ENCODE data around the gene FAM222A. TPM values are rescaled to one million over a fixed set of nuclear protein-coding genes. Genes with fewer than 3 reads are reported as not detected.

Gene FAM222A
- 2.4 TPM for total RNA-seq
- long read RNA-seq, transcript FAM222A-202 (3 exons, 3,294 nt): major isoform, 5 of 13 reads
- long read RNA-seq, partial matches to known transcripts: 1 of 13 reads
- long read RNA-seq, other reads (novel, unspliced or antisense): 7 of 13 reads

DNA sequence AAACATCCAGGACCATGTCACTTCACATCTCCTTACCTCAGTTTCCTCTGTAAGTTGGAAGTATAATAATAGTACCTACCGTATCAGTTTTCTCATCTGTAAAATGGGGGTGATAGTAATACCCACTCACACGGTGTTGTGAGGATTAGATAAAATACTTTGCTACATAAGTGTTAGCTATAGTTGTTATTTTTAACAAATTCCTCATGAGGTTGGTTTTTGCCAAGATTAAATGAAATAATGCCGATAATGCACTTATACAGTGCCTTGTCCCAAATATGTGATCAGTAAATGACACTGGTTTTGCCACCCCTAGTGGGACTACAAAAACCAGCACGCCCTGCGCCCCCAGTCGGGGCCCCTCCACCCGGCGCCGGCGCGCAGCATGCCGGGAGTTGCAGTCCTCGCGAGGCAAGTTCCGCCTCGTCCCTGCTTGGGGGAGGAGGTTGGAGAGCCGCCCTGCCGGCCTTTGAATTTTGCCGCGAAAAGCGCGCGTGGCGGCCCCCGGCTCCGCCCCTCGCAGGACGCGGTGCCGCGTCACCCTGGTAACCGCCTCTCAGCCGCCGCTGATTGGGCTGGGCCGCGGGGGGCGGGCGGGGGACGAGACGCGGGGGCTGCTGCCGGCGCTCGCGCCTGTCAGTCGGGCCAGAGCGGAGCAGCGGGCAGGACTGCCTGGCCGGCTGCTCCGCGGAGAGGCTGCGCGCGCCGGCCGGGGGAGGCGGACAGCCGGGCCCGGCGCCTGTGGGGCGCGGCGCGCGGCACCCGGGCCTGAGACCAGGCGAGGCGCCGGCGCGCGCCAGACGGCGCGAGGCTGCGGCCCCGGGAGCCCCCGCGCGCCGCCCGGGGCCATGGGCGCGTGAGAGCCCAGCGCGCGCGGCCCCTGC lies at the start of gene FAM222A:
Gene FAM222A (plus strand): TSS at position 639 of the 884 bp plus-strand sequence. CDS start 30,322 bp downstream, outside the sequence.
- TF ChIP-seq, protein P1, sequence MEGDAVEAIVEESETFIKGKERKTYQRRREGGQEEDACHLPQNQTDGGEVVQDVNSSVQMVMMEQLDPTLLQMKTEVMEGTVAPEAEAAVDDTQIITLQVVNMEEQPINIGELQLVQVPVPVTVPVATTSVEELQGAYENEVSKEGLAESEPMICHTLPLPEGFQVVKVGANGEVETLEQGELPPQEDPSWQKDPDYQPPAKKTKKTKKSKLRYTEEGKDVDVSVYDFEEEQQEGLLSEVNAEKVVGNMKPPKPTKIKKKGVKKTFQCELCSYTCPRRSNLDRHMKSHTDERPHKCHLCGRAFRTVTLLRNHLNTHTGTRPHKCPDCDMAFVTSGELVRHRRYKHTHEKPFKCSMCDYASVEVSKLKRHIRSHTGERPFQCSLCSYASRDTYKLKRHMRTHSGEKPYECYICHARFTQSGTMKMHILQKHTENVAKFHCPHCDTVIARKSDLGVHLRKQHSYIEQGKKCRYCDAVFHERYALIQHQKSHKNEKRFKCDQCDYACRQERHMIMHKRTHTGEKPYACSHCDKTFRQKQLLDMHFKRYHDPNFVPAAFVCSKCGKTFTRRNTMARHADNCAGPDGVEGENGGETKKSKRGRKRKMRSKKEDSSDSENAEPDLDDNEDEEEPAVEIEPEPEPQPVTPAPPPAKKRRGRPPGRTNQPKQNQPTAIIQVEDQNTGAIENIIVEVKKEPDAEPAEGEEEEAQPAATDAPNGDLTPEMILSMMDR (IDR thresholded peaks at IDR 0.05): peak; percentile 22
- Histone ChIP-seq H3K27ac (peak within 1 kb of the TSS; percentile 49), H3K36me3 (no peaks in the 10 kb centered on the region), H3K4me3 (peak within 1 kb of the TSS; percentile 77), H3K27me3 (ENCODE audit: low read depth) (peaks cover 43% of the 10 kb centered on the region), H3K9me3 (no peaks in the 10 kb centered on the region), H3K4me1 (peaks cover 30% of the 10 kb centered on the region)
- intact Hi-C loops (cut with DNase I): no loop called here
- ATAC-seq (peak; percentile 97 to 98), DNase-seq (peak; percentile 96)

DNA sequence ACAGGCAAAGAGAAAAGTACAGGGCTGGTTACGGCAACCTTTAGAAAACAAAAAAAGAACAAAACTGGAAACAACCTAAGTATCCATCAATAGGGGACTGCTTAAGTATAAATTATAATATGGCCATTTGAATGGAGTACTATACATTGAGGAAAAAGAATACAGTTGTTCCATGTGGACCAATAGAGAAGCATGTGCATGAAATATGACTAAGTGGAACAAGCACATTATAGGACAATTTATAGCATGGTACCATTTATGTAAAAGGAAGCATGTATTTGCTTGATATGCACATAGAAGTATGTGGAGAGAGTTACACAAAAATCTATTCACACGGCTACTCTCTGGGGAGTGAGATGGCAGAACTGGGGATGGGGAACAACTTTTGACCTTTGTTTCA lies 49.2 kb upstream of the FAM222A start:
- ATAC-seq: no peak
- Histone ChIP-seq H3K9me3 (no peaks in the 10 kb centered on the region), H3K27ac (no peak overlapping the region), H3K4me3 (no peak overlapping the region), H3K36me3 (no peaks in the 10 kb centered on the region), H3K4me1 (no peaks in the 10 kb centered on the region), H3K27me3 (ENCODE audit: low read depth) (peaks cover 16% of the 10 kb centered on the region)
- DNase-seq: no peak
- TF ChIP-seq, protein P1 (IDR thresholded peaks at IDR 0.05): no peak
- intact Hi-C loops (cut with DNase I): no loop called here

DNA sequence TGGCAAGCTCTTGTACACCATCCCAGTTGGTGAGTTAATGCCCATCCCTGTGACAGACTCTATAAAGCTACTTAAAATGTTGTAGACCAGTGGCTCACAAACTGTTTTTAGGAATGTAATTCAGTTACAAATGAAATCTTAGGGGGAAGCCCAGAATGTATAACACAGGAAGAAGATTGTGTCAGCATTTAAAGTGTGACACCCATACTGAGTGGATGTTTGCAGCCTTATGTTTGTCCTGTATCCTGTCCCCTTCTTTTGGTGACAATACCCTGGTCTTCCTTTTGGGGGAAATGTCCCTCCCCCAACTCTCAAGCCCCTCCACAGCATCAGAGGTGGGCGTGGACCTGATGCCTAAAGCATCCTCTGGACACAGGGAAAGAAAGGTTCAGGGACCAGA lies 47.6 kb upstream of the FAM222A start:
- TF ChIP-seq, protein P1 (IDR thresholded peaks at IDR 0.05): no peak
- intact Hi-C loops (cut with DNase I): no loop called here
- H3K4me3 ChIP-seq: no peak overlapping the region
- DNase-seq (no peak), ATAC-seq (no peak)
- H3K36me3 ChIP-seq: no peaks in the 10 kb centered on the region
- no peaks in the 10 kb centered on the region for H3K4me1 ChIP-seq
- H3K27me3 ChIP-seq (ENCODE audit: low read depth): peaks cover 16% of the 10 kb centered on the region
- H3K9me3 ChIP-seq: no peaks in the 10 kb centered on the region
- no peak overlapping the region for H3K27ac ChIP-seq

GRCh38 chr12:109670731-109671130 lies 42.9 kb upstream of the FAM222A start:
- H3K27me3 ChIP-seq (ENCODE audit: low read depth): peaks cover 16% of the 10 kb centered on the region
- H3K27ac ChIP-seq: no peak overlapping the region
- no peak overlapping the region for H3K4me3 ChIP-seq
- DNase-seq (no peak), ATAC-seq (no peak)
- H3K36me3 ChIP-seq: no peaks in the 10 kb centered on the region
- no peaks in the 10 kb centered on the region for H3K9me3 ChIP-seq
- TF ChIP-seq, protein P1 (IDR thresholded peaks at IDR 0.05): no peak
- no peaks in the 10 kb centered on the region for H3K4me1 ChIP-seq
- intact Hi-C loops (cut with DNase I): no loop called here

- no peak overlapping the region for H3K27ac ChIP-seq
- H3K36me3 ChIP-seq: no peaks in the 10 kb centered on the region
- H3K4me3 ChIP-seq: no peak overlapping the region
- TF ChIP-seq, protein P1 (IDR thresholded peaks at IDR 0.05): no peak
- intact Hi-C loops (cut with DNase I): no loop called here
- no peaks in the 10 kb centered on the region for H3K9me3 ChIP-seq
- no peaks in the 10 kb centered on the region for H3K4me1 ChIP-seq
- H3K27me3 ChIP-seq (ENCODE audit: low read depth): peaks cover 16% of the 10 kb centered on the region
- no peak for DNase-seq
- no peak for ATAC-seq
Observed at GRCh38 chr12:109671502-109671901, 42.1 kb upstream of the FAM222A start.
